GM19025 (cell line): ENCODE measurements around the gene DDX24.
A peak's percentile ranks its signal among the peaks of the same experiment; 100 is the strongest.
"Not testable (repeated sequence)": the region's sequence is repeated elsewhere in the genome, so short reads cannot be mapped to it uniquely, and the experiment has no call there.

Source experiments
- ATAC-seq: cut with Tn5 transposase; IDR thresholded peaks from one replicate; pipeline ENCODE4 v1.9.1; 2021; ENCODE audit warnings: mild to moderate bottlenecking, low read depth, moderate library complexity; ENCODE audit not compliant: unreplicated experiment

DDX24 gene

GRCh38 chr14:94081386-94081820 is 401 bp upstream of the DDX24 start:
- peak; percentile 14 for ATAC-seq

- no peak for ATAC-seq
These were observed 946 bp downstream of the DDX24 start for GRCh38 chr14:94079891-94080620.

- no peak for ATAC-seq
These were observed 3.2 kb downstream of the DDX24 start for GRCh38 chr14:94077823-94078222.

- ATAC-seq: no peak
These were observed 3.7 kb downstream of the DDX24 start for GRCh38 chr14:94077111-94077821.

- no peak for ATAC-seq
These were observed 6.0 kb downstream of the DDX24 start for GRCh38 chr14:94075008-94075407.

GRCh38 chr14:94074534-94074933 is 6.5 kb downstream of the DDX24 start:
- no peak for ATAC-seq

GRCh38 chr14:94072076-94072475 is 8.9 kb downstream of the DDX24 start:
- ATAC-seq: not testable (repeated sequence)

- ATAC-seq: no peak
These were observed 14.8 kb downstream of the DDX24 start for GRCh38 chr14:94066089-94066676.

GRCh38 chr14:94062344-94062940 is 18.6 kb downstream of the DDX24 start:
- no peak for ATAC-seq

- no peak for ATAC-seq
These were observed 21.0 kb downstream of the DDX24 start for GRCh38 chr14:94059998-94060397.

GRCh38 chr14:94058674-94059138 is 22.3 kb downstream of the DDX24 start:
- no peak for ATAC-seq

GRCh38 chr14:94058128-94058673 is 22.8 kb downstream of the DDX24 start:
- no peak for ATAC-seq

GRCh38 chr14:94056579-94057308 is 24.3 kb downstream of the DDX24 start:
- ATAC-seq: peak; percentile 73

- no peak for ATAC-seq
These were observed 26.1 kb downstream of the DDX24 start for GRCh38 chr14:94054936-94055335.

GRCh38 chr14:94054401-94054800 is 26.6 kb downstream of the DDX24 start:
- no peak for ATAC-seq

GRCh38 chr14:94052662-94053061 is 28.3 kb downstream of the DDX24 start:
- ATAC-seq: no peak

GRCh38 chr14:94052199-94052598 is 28.8 kb downstream of the DDX24 start:
- ATAC-seq: no peak

GRCh38 chr14:94051779-94052178 is 29.2 kb downstream of the DDX24 start:
- no peak for ATAC-seq

GRCh38 chr14:94051115-94051514 is 29.9 kb downstream of the DDX24 start:
- ATAC-seq: no peak

- ATAC-seq: no peak
These were observed 30.6 kb downstream of the DDX24 start for GRCh38 chr14:94050231-94050880.
